Neural crest cell (in vitro differentiated cells): ENCODE data around the gene SPATA2L. TPM values are rescaled to one million over a fixed set of nuclear protein-coding genes. Genes with fewer than 3 reads are reported as not detected.
"Not testable (repeated sequence)": the region's sequence is repeated elsewhere in the genome, so short reads cannot be mapped to it uniquely, and the experiment has no call there.

Experiments
- DNase-seq: peaks from one replicate; pipeline ENCODE4 v3.0.0; 2021; ENCODE audit warnings: low read depth, mixed read lengths, low spot score
- H3K27ac Mint-ChIP-seq: one replicate; pipeline ENCODE4 v1.8.0; 2021; ENCODE audit warnings: mild to moderate bottlenecking, mixed read lengths; ENCODE audit not compliant: unreplicated experiment
- H3K27me3 Mint-ChIP-seq: 2 replicates; pipeline ENCODE4 v1.8.0; 2021; ENCODE audit warnings: low read depth, mild to moderate bottlenecking, mixed read lengths
- H3K36me3 Mint-ChIP-seq: 2 replicates; pipeline ENCODE4 v1.8.0; 2021; ENCODE audit warnings: low read depth, mild to moderate bottlenecking, mixed read lengths
- H3K4me1 Mint-ChIP-seq: 2 replicates; pipeline ENCODE4 v1.8.0; 2021; ENCODE audit warnings: mixed read lengths
- H3K4me3 Mint-ChIP-seq: one replicate; pipeline ENCODE4 v1.8.0; 2021; ENCODE audit warnings: mild to moderate bottlenecking, mixed read lengths
- H3K9me3 Mint-ChIP-seq: 2 replicates; pipeline ENCODE4 v1.8.0; 2021; ENCODE audit warnings: mixed read lengths
- total RNA-seq: library from RNA; stranded (reverse); gene quantifications from 2 replicates; pipeline ENCODE4 v1.2.1, GENCODE V29; 2021
- TF ChIP-seq, protein P1 (sequence below): fragments of 200-600 bp; sonication (generic); conservative IDR thresholded peaks from 2 replicates; pipeline ENCODE4 v1.5.0; 2021; ENCODE audit warnings: antibody characterized with exemption, mild to moderate bottlenecking

The SPATA2L gene
- total RNA-seq, 1 donor from 2014 or later: 8.6 TPM

GRCh38 chr16:89695875-89696669, 5.4 kb downstream of the SPATA2L start:
- TF ChIP-seq, protein P1, sequence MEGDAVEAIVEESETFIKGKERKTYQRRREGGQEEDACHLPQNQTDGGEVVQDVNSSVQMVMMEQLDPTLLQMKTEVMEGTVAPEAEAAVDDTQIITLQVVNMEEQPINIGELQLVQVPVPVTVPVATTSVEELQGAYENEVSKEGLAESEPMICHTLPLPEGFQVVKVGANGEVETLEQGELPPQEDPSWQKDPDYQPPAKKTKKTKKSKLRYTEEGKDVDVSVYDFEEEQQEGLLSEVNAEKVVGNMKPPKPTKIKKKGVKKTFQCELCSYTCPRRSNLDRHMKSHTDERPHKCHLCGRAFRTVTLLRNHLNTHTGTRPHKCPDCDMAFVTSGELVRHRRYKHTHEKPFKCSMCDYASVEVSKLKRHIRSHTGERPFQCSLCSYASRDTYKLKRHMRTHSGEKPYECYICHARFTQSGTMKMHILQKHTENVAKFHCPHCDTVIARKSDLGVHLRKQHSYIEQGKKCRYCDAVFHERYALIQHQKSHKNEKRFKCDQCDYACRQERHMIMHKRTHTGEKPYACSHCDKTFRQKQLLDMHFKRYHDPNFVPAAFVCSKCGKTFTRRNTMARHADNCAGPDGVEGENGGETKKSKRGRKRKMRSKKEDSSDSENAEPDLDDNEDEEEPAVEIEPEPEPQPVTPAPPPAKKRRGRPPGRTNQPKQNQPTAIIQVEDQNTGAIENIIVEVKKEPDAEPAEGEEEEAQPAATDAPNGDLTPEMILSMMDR: no peak
- H3K27ac Mint-ChIP-seq: no peak overlapping the region
- peaks cover 7% of the 10 kb centered on the region for H3K36me3 Mint-ChIP-seq
- no peaks in the 10 kb centered on the region for H3K9me3 Mint-ChIP-seq
- H3K27me3 Mint-ChIP-seq: no peaks in the 10 kb centered on the region
- H3K4me1 Mint-ChIP-seq: peaks cover 12% of the 10 kb centered on the region
- no peak for DNase-seq
- no peak overlapping the region for H3K4me3 Mint-ChIP-seq

DNA sequence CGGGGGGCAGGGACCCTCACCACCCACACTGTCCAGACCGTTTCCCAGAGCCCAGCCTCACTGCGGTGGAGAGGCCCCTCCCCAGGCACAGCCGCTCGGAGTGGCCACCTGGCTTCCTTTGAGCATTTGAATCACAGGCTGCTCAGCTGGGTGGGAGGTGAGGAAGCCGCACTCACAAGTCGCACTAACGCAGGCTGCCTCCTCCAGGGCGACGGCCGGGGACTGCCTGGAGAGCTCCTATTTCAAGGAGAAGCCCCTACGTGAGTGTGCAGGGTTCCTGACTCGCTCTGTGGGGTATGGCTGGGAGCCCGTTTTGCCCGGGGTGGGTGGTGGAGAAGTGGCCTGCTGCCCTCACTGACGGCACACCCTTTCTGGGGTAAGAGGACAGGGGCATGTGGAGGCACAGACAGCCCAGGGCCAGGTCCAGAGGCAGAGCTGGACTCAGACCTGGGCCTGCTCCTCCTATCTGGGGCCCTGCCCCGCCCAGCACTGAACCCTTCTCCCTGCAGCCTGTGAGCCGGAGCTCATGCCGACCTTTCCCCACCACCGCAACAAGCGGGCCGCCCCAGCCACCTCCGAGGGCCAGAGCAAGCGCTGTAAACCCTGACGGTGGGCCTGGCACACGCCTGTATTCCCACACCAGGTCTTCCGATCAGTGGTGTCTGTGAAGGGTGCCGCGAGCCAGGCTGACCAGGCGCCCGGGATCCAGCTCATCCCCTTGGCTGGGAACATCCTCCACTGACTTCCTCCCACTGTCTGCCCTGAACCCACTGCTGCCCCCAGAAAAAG, 6.2 kb downstream of the SPATA2L start:
- Mint-ChIP-seq H3K4me3 (peak overlapping the region; percentile 72), H3K27ac (peak overlapping the region; percentile 35), H3K36me3 (peaks cover 7% of the 10 kb centered on the region), H3K9me3 (no peaks in the 10 kb centered on the region), H3K27me3 (no peaks in the 10 kb centered on the region), H3K4me1 (peaks cover 12% of the 10 kb centered on the region)
- TF ChIP-seq, protein P1: no peak
- no peak for DNase-seq

- not testable (repeated sequence) for H3K36me3 Mint-ChIP-seq, H3K4me1 Mint-ChIP-seq, H3K27me3 Mint-ChIP-seq, DNase-seq, H3K9me3 Mint-ChIP-seq
- Mint-ChIP-seq H3K27ac (peak overlapping the region; percentile 35), H3K4me3 (peak overlapping the region; percentile 72)
Observed at GRCh38 chr16:89694784-89695085, 6.8 kb downstream of the SPATA2L start.

DNA sequence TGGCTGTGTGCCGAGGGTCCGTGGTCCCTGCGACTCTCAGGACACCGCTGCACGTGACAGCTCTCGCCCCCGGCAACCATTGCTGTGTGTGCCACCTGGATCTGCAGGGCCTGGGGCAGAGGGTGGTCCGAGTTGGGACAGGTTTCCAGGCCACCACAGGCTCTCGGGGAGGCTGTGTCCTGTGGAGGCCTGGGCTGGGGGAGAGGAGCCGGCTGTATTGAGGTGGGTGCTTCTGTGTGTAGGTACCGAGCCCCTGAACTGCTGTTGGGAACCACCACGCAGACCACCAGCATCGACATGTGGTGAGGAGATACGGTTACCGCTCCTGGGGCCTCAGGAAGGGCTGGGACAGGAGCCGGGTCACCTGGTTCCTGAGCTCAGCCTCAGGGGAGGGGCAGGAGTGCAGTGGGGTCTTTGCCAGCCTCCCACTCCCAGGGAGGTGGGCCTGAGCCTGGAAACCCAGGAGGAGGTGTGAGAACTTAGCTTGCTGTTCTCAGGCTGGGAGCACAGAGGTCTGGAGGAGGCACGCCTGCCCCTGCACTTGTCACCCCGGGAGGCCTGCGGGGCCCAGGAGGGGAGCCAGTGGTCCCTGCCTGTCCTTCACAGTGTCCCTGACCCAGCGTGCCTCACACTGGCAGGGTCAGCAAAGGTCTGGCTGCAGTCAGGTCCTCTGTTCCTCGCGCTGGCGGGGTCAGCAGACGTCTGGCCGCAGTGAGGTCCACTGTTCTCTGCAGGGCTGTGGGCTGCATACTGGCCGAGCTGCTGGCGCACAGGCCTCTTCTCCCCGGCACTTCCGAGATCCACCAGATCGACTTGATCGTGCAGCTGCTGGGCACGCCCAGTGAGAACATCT, 7.3 kb downstream of the SPATA2L start:
- Mint-ChIP-seq H3K36me3 (peaks cover 6% of the 10 kb centered on the region), H3K27ac (no peak overlapping the region), H3K27me3 (no peaks in the 10 kb centered on the region), H3K4me3 (peak overlapping the region; percentile 57), H3K9me3 (no peaks in the 10 kb centered on the region), H3K4me1 (peaks cover 3% of the 10 kb centered on the region)
- DNase-seq: no peak
- TF ChIP-seq, protein P1: no peak

- Mint-ChIP-seq H3K4me3 (peak overlapping the region; percentile 57), H3K27me3 (no peaks in the 10 kb centered on the region), H3K27ac (no peak overlapping the region), H3K4me1 (no peaks in the 10 kb centered on the region), H3K9me3 (no peaks in the 10 kb centered on the region), H3K36me3 (peaks cover 4% of the 10 kb centered on the region)
- TF ChIP-seq, protein P1: no peak
- no peak for DNase-seq
Observed at GRCh38 chr16:89693289-89693731, 8.2 kb downstream of the SPATA2L start.
